Left cardiac atrium (tissue), 4 donors: ENCODE measurements around the gene DPP8. TPM values are rescaled to one million over a fixed set of nuclear protein-coding genes. Genes with fewer than 3 reads are reported as not detected.
A peak's percentile ranks its signal among the peaks of the same experiment; 100 is the strongest.
"Not testable (repeated sequence)": the region's sequence is repeated elsewhere in the genome, so short reads cannot be mapped to it uniquely, and the experiment has no call there.

Source experiments
- ATAC-seq, 2 donors: fragments of 200-7000 bp; cut with Tn5 transposase; one replicate each; pipeline ENCODE4 v1.9.1; 2020; ENCODE audit warnings: mild to moderate bottlenecking in 2 of 2, moderate library complexity in 2 of 2
- DNase-seq: peaks from one replicate; pipeline ENCODE4 v3.0.0-alpha.2; 2020
- intact Hi-C, 2 donors: fragments of 100-400 bp; cut with DNase I; formaldehyde crosslinking; loops; one replicate each; pipeline versions ENCODE4 v1.14.1 to v1.15.1; 2022 to 2023
- total RNA-seq, 2 donors: library from RNA; stranded (reverse); fragmentation: NEBNext Ultra II Directional; extraction: Animal tissue kit (Norgen Biotek cat#: 25700); gene quantifications; one replicate each; pipeline ENCODE4 v1.2.1, GENCODE V29; 2021
- donor health status: DM: no; HTN: yes; CAD: no.
- donor health status: DM: no; HTN: yes; CAD: no; lungs with severe emphysema.
- donor health status: DM: yes; HTN: yes; CAD: no.
- donor health status: Dilated cardiomyopathy.

DPP8 gene
- total RNA-seq, 2 donors from 2014 or later: 24.8 to 34.9 TPM

- DNase-seq (no peak), ATAC-seq (peak in 1 of 2 donors; percentile 6)
- intact Hi-C loops: no loop called here
Measured at GRCh38 chr15:65529762-65530317, 12.4 kb upstream of the DPP8 start.

GRCh38 chr15:65528461-65529060 lies 11.1 kb upstream of the DPP8 start:
- ATAC-seq (no peak), DNase-seq (no peak)
- intact Hi-C loops: no loop called here

GRCh38 chr15:65525622-65526021 lies 8.1 kb upstream of the DPP8 start:
- intact Hi-C loops: no loop called here
- DNase-seq (peak; percentile 36), ATAC-seq (no peak)

- intact Hi-C loops: no loop called here
- DNase-seq (no peak), ATAC-seq (no peak)
Measured at GRCh38 chr15:65524226-65524625, 6.7 kb upstream of the DPP8 start.

- DNase-seq: no peak
- ATAC-seq: no peak
- intact Hi-C loops: no loop called here
Measured at GRCh38 chr15:65521350-65521749, 3.9 kb upstream of the DPP8 start.

GRCh38 chr15:65518633-65519285 lies 1.3 kb upstream of the DPP8 start:
- no peak for DNase-seq
- ATAC-seq: no peak
- intact Hi-C loops: no loop called here

GRCh38 chr15:65517866-65518207 lies 348 bp upstream of the DPP8 start:
- intact Hi-C loops: no loop called here
- DNase-seq (no peak), ATAC-seq (no peak)

- DNase-seq (peak; percentile 77), ATAC-seq (peak; percentile 32 to 61)
- intact Hi-C loops: no loop called here
Measured at GRCh38 chr15:65512807-65513416, 4.6 kb downstream of the DPP8 start.

GRCh38 chr15:65512189-65512588 lies 5.3 kb downstream of the DPP8 start:
- no peak for DNase-seq
- ATAC-seq: peak in 1 of 2 donors; percentile 3
- intact Hi-C loops: no loop called here

- no peak for ATAC-seq
- no peak for DNase-seq
- intact Hi-C loops: no loop called here
Measured at GRCh38 chr15:65509321-65509720, 8.2 kb downstream of the DPP8 start.

- DNase-seq (no peak), ATAC-seq (no peak)
- intact Hi-C loops: no loop called here
Measured at GRCh38 chr15:65494076-65494475, 23.4 kb downstream of the DPP8 start.

- intact Hi-C loops: no loop called here
- ATAC-seq: no peak
- no peak for DNase-seq
Measured at GRCh38 chr15:65484876-65485275, 32.6 kb downstream of the DPP8 start.

GRCh38 chr15:65476903-65477302 lies 40.6 kb downstream of the DPP8 start:
- no peak for DNase-seq
- intact Hi-C loops: no loop called here
- ATAC-seq: no peak

- DNase-seq (no peak), ATAC-seq (no peak)
- intact Hi-C loops: no loop called here
Measured at GRCh38 chr15:65470866-65471265, 46.6 kb downstream of the DPP8 start.

GRCh38 chr15:65468229-65468909 lies 49.1 kb downstream of the DPP8 start:
- intact Hi-C loops: no loop called here
- no peak for DNase-seq
- ATAC-seq: no peak

GRCh38 chr15:65466901-65467300 lies 50.6 kb downstream of the DPP8 start:
- DNase-seq (no peak), ATAC-seq (no peak)
- intact Hi-C loops: no loop called here

GRCh38 chr15:65463096-65463495 lies 54.4 kb downstream of the DPP8 start:
- ATAC-seq, intact Hi-C loops, DNase-seq: not testable (repeated sequence)

GRCh38 chr15:65460741-65461347 lies 56.6 kb downstream of the DPP8 start:
- DNase-seq: no peak
- intact Hi-C loops: no loop called here
- ATAC-seq: no peak

- intact Hi-C loops, ATAC-seq, DNase-seq: not testable (repeated sequence)
Measured at GRCh38 chr15:65455256-65455655, 62.2 kb downstream of the DPP8 start.

- ATAC-seq (no peak), DNase-seq (no peak)
- intact Hi-C loops: no loop called here
Measured at GRCh38 chr15:65451989-65452388, 65.5 kb downstream of the DPP8 start.
